Stimulated activated CD8-positive, alpha-beta memory T cell treated with anti-CD3 and anti-CD28 coated beads, Interleukin-12 subunit alpha, Interleukin-12 subunit beta, amount 100 ng/mL, for 1 hour (primary cell): ENCODE data around the gene TRPM6.

Source experiments
- DNase-seq: peaks from one replicate; pipeline ENCODE4 v3.0.0-alpha.2; 2020; ENCODE audit warnings: low read depth

The TRPM6 gene

GRCh38 chr9:74711341-74711740 lies 176.4 kb downstream of the TRPM6 start:
- no peak for DNase-seq

- DNase-seq: no peak
Measured at GRCh38 chr9:74697535-74697934, 190.2 kb downstream of the TRPM6 start.

- DNase-seq: no peak
Measured at GRCh38 chr9:74696520-74696919, 191.2 kb downstream of the TRPM6 start.

- no peak for DNase-seq
Measured at GRCh38 chr9:74691058-74691457, 196.7 kb downstream of the TRPM6 start.

- DNase-seq: no peak
Measured at GRCh38 chr9:74683322-74683721, 204.4 kb downstream of the TRPM6 start.

GRCh38 chr9:74681906-74682305 lies 205.8 kb downstream of the TRPM6 start:
- DNase-seq: no peak

GRCh38 chr9:74674077-74674476 lies 213.6 kb downstream of the TRPM6 start:
- no peak for DNase-seq
